Stimulated activated CD8-positive, alpha-beta memory T cell treated with anti-CD3 and anti-CD28 coated beads, Interleukin-15, amount 100 ng/mL, for 4 hours (primary cell): ENCODE data around the gene TNPO2.
A peak's percentile ranks its signal among the peaks of the same experiment; 100 is the strongest.
"Not testable (repeated sequence)": the region's sequence is repeated elsewhere in the genome, so short reads cannot be mapped to it uniquely, and the experiment has no call there.

ENCODE experiments used
- DNase-seq, 2 donors: peaks; one replicate each; pipeline ENCODE4 v3.0.0-alpha.2; 2020; ENCODE audit warnings: low read depth in 2 of 2

Gene TNPO2

DNA sequence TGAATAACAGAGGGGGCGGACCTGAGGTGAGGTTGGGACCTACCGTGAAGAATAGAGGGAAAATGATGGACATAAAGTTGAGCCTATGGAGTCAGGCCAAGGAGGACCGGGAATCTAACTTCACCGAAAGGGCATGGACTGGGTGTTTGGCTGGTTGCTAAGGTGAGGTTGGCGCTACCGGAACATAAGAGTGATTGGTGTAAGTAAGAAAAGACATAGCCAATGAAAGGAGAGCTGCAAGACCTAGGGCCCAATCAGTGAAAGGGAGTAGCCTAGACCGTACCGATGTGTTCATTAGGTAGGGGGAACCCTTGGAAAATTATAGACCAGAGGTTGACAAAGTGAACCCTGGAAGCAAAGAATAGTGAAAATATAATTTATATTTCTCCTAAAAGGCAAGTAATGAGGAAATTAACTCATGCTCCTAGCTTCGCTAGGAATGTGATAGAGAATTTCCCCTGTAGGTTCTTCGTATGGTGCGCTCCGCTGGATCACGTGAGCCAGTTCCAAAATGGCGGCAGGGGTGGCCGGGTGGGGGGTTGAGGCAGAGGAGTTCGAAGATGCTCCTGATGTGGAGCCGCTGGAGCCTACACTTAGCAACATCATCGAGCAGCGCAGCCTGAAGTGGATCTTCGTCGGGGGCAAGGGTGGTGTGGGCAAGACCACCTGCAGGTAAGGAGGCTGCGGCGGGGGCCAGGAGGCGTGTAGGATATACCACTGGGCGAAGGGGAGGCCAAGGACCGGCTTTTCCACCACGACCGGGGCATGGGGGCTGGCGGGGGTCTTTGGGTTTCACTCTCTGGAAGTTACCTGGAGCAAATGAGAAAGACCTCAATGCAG, 13.5 kb upstream of the TNPO2 start, which contains the start of gene GET3:
Gene GET3 (plus strand): TSS at position 503 of the 840 bp plus-strand sequence. CDS start 9 bp downstream, at position 512.
- DNase-seq: peak; percentile 53 to 61

DNA sequence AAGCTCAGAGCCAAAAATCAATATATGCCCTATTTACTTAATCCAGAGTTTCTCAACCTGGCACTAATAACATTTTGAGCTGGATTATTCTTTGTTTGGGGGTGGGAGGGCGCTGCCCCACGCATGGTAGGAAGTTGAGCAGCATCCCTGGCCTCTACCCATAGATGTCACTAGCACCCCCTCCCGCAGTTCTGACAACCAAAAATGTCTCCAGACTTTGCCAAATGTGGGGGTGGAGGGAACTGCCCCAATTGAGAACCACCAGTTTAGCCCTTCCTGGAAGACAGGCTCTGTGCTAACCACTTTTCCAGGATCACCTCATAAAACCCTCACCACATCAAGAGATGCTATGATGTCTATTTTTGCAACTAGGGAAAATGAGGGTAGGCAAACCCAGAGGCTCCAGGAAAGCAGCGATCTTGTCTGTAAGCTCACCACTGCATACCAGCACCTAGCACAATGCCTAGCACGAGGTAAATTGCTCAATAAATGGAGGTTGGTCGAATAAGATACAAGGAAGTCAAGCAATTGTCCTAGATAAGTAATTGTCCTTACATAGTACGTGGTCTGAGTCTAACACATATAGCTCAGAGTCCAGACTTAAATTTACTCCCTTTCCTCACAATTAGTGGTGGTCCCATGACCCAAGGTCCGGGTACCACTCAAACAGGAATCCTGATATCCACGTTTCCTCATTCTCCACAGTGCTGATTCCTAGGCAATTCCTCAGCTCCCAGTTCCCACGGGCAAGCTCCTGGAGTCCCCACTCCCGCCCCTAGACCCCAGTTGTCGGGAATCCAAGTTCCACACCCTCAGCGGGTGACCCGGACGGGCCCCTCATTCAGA, 9.9 kb upstream of the TNPO2 start:
- DNase-seq: no peak

DNA sequence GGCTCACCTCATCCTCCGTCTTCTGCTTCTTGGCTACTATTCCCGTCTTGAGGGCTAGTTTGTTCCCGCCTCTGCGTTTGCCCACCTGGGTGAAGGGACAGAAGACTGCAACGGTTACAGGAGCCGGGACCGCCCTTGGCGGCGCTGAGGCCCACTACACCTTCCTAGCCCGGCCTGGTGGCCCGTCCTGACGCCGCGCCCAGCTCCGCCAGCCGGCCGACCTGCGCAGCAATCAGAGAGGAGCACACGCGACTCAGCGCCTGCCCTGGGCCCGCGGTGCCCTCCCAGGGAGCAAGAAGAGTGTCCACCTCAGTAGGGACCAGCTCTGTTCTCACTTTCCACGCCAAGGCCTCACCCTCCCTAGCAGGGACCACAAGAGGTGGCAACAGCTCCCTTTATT, 7.6 kb upstream of the TNPO2 start:
- no peak for DNase-seq

DNA sequence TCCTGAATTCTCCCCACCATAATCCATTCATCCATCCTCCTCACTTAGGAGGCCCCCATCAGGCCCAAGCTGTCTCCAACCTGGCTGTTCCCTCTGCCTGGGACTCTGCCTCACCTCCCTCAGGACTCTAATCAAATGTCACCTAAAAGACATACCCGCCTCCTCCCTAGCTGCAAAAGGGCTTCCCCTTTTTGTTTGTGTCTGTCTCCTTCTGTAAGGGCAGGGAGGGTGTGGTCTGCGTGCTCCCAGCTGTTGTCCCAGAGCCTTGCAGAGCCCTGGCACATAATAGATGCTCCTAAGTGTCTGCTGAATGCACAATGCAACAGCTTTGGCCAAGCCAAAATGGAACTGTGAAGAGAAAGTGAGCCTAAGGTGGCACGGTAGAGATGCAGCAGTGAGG, 6.3 kb upstream of the TNPO2 start:
- DNase-seq: no peak

DNA sequence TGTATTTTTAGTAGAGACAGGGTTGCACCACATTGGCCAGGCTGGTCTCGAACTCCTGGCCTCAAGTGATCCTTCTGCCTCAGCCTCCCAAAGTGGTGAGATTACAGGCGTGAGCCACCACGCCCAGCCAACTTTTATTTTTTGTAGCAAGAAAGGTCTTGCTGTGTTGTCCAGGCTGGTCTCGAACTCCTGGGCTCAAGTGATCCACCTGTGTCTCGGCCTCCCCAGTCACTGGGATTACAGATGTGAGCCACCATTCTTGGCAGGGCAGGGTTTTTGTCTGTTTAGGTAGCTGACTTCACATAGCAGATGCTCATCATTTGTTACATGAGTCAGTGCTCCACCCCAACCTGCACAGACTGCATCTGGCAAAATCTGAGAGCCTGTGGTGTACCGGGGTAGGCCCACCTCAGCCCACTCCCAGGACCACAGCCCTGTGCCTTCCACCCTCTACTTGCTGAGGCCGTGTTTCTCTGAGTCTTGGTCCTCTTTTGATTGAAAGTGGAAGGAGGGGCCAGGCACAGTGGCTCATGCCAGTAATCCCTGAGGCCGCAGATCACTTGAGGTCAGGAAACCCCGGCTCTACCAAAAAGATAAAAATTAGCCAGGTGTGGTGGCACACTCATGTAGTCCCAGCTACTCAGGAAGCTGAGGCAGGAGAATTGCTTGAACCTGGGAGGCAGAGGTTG, 4.2 kb upstream of the TNPO2 start:
- DNase-seq: no peak

DNA sequence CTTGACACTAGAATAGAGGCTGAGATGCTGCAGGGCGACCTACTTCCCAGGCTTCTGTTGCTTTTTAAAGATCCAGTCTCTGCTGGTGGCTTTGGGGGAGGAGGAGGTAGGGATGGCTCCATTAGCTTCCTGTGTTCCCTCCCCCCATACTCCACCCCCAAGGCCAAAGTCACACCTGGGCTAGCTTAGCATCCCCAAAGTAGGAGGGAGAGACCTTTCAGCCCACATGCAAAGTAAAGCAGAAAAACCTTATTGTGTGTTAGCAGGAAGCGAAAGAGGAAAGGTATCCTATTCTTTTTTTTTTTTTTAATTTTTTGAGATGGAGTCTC, 3.2 kb upstream of the TNPO2 start:
- no peak for DNase-seq

DNA sequence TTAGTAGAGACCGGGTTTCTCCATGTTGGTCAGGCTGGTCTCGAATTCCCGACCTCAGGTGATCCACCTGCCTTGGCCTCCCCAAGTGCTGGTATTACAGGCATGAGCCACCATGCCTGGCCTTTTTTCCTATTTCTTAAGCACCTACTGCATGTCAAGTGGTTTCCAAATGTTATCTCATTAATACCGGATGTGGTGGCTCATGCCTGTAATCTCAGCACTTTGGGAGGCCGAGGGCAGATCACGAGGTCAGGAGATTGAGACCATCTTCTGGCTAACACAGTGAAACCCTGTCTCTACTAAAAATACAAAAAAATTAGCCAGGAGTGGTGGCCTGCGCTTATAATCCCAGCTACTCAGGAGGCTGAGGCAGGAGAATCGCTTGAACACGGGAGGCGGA, 1.9 kb upstream of the TNPO2 start:
- not testable (repeated sequence) for DNase-seq

DNA sequence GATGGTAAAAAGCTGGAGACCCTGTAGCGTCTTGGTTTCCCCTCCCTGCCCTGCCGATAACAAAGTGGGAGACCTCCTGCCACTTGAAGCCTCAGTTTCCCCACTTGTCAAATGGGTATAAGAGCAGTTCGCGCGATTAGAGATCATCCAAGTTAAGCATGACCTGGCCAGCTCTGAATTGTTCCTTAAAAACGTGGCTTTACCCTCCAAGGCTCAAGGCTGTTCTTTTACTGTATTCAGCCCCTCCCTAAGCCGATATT, 421 bp downstream of the TNPO2 start:
- DNase-seq: no peak

DNA sequence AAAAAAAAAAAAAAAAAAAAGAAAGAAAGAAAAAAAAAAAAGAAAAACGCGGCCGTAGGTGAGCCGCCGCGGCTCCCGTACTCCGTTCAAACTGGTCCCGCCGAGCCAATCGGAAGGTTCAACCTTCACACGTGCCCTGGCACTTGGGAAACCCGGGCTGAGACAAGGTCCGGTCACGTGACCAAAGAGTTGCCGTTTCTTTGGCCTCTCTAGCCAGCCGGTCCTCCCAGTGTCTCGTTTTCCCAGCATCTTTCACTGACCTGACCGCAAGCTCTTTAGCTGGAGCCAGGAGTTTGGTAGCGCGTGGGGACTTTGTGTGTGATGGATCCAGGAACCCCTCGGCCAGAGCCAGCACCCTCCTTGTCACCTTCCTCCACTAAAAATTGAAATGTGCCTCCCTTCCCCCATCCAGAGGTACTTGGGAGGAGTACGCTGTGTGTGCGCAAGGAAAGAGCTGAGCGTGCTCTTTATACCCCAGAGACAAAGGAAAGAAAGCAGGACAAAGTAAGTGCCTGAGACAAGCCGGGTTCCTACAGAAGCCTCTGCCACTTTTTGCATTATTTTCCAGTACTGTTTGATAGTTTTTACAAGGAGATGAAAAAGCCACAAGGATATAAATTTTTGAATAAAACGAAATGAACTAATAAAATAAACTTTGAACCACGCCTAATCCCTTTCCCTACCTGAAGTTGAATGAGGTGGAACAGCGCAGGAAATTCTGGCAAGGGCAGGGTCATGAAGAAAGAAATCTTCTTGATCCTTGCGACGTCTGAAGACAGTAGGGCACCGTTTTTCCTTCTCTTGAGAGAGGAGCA, 959 bp downstream of the TNPO2 start:
- DNase-seq: peak; percentile 83 to 92

DNA sequence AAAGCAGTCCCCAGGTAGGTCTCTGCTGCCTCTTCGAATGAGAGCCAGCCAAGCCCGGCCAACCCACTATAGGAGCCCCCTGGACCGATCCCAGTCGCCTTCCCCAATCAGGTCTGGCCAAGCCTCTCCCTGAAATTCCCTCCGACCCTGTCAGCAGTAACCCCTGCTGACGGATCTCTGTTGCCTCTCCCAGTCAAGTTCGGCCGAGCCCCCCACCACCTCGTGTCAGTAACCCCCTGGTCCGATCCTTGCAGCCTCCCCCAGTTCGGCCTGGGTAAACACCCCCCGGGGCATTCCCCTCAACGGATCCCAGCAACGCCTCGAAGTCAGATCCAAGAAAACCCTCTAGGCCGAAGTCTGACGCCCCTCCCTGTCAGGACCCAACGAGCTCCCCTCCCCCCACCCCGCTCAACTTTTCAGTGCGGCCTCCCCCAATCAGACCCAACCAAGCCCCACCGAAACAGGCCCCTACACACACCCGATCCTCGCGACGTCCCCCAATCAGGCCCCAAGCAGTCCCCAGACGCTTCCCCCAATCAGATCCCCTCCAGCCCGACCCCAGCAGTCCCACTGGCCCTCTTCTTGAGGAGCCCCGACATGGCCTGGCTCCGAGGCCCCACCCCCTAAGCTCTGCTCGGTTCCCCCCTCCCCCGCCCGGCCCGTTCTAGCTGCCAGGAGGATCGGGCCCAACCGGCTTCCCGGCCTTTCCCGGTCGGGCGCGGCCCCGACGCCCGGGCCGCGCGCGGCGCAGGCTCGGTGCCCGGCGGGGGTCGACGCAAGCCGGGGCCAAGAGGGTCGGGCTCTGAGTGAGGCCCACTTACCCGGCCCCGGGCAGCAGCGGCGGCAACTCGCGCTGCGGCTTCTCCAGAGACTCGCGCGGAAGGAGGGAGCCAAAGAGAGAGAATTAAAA, 1.8 kb downstream of the TNPO2 start:
- DNase-seq: no peak

DNA sequence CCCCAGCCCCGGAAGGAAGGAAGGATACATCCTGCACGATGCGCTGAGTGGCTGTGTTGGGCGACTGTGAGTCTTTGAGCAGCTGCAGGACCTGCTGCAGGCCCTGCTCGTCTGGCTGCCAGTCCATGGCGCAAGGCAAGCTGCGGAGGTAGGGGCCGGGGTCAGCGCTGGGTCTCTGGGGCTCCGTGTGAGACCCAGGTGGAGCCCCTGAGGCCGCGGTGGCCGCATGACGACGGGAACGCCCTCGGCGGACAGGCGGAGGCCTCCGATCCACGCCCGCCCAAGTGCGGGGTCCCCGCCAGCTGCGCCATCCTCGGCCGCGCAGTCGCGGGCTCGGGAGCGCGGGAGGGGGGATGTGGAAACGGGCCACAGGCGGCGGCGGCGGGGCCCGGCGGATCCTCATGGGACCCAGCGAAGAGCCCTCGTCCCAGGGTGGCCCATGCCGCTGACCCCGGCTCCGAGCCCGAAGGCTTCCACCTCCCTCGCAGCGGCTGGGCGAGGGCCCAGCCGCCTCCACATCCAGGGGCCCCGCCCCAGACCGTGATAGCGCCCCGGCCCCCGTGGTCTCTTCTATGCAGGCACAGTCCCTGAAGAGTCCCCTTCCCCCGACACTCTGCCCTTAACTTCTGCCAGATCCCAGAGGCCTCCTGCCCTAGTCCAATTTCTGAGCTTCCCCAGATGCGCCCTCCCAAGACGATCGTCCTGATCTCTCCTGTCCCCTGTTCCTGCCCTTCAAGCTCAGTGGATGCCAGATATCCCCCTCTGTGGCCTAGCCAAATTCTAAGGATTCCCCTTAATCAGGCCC, 2.7 kb downstream of the TNPO2 start:
- no peak for DNase-seq

DNA sequence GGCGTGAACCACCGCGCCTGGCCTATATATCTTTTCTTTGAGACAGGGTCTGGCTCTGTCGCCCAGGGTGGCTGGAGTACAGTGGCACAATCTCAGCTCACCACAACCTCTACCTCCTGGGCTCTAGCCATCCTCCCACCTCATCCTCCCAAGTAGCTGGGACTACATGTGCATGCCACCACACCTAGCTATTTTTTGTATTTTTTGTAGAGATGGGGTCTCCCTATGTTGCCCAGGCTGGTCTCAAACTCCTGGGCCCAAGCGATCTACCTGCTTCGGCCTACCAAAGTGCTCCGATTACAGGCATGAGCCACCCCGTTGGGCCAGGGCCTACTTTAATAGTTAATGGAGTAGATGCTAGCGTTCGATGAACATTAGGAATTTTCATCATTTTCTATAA, 3.4 kb downstream of the TNPO2 start:
- no peak for DNase-seq

DNA sequence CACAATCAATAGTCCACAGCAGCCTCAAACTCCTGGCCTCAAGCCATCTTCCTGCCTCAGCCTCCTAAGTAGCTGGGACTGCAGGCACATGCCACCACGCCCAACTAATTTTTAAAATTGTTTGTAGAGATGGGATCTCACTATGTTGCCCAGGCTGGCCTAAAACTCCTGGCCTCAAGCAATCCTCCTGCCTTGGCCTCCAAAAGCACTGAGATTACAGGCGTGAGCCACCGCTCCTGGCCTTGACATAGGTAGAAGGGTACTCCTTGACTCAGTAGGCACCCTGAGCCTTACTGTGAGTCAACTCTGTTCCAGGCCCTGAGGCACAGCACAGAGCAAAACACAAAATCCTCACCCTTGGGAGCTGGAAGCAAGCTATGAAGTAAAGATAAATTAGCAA, 7.8 kb downstream of the TNPO2 start:
- DNase-seq: no peak

DNA sequence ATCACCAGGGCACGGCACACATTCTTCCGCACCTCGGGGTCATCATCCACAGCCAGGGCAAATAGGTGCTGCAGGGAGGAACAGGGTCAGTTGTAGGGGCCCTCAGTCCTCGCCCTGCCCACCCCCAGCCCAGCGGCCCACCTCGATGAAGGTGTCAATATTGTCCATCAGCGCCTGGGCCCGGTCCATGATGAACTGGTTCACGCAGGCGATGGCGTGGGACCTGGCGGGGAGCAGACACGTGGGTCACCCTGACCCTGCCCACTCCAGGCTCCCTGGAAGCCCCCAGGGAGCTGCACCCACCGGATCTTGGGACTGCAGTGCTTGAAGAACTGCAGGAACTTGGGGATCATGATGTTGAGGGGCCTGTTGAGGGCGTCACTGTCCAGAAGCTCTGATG, 8.6 kb downstream of the TNPO2 start:
- no peak for DNase-seq

DNA sequence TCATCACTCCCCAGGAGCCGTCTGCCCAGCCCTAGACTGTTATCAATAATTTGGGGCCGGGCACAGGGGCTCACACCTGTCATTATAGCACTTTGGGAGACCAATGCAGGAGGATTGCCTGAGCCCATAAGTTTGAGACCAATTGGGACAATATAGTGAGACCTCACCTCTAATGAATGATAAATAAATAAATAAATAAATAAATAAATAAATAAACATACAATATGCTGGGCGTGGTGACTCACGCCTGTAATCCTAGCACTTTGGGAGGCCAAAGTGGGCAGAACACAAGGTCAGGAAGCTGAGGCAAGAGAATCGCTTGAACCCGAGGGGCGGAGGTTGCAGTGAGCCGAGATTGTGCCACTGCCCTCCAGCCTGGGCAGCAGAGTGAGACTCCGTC, 10.4 kb downstream of the TNPO2 start:
- DNase-seq: not testable (repeated sequence)

DNA sequence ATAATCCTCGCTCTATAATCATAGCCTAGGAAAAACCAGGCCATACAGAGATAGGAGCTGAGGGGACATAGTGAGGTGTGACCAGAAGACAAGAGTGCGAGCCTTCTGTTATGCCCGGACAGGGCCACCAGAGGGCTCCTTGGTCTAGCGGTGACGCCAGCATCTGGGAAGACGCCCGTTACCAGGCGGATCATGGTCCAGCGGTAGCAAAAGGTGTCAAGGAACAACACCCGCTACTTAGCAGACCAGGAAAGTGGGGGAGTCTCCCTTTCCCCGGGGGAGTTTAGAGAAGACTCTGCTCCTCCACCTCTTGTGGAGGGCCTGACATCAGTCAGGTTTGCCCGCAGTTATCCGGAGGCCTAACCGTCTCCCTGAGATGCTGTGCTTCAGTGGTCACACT, 11.7 kb downstream of the TNPO2 start:
- DNase-seq: not testable (repeated sequence)

DNA sequence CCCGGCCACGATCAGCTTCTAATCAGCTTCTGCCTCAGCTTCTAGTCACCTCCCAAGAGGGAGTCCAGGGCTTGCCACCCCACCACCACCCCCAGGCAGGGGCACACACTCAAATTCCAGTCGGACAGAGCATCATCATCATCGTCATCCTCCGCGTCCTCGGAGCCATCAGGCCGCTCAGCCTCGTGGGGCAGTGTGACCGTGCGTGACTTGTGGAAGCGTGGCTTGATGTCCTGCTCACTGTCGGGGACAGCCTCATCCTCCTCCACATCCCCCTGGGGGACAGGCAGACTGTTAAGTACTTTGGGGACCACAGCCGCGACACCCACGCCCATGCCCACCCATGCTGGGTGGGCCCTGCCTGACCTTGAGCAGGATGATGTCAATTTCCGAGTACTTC, 12.5 kb downstream of the TNPO2 start:
- no peak for DNase-seq

DNA sequence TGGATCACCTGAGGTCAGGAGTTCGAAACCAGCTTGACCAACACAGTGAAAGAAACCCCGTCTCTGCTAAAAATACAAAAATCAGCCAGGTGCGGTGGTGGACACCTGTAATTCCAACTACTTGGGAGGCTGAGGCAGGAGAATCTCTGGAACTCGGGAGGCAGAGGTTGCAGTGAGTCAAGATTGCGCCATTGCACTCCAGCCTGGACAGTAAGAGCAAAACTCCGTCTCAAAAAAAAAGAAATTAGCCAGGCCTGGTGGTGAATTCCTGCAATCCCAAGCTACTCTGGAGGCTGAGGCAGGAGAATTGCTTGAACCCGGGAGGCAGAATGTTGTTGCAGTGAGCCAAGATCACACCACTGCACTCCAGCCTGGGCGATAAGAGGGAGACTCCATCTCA, 15.1 kb downstream of the TNPO2 start:
- no peak for DNase-seq

DNA sequence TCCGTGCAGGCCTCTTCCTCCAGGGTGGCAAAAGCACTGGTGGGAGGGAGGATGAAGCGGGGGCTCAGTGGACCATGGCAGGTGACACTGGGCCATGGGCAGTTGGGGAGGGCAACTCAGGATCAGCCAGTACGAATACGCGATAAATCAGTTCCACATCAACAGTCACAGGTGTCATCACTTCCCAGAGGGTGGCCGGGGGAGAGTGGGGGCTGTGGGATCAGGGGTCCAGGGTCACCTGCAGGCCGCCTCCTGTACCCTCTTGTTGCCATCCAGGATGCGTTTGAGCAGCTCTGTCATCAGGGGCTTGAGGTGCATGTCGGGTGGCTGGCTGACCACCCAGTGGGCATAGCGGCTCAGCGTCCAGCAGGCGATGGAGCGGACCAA, 17.4 kb downstream of the TNPO2 start:
- DNase-seq: no peak
